IPS DF 19.7 (cell line): ENCODE results near the gene DMD.
"Not testable (repeated sequence)": the region's sequence is repeated elsewhere in the genome, so short reads cannot be mapped to it uniquely, and the experiment has no call there.

Experiments
- DNase-seq: peaks from one replicate; pipeline ENCODE4 v3.0.0-alpha.2; 2013; ENCODE audit warnings: low read depth, low spot score

DMD gene

GRCh38 chrX:31527455-31528126 is 1683.8 kb downstream of the DMD start:
- DNase-seq, result no peak

DNA sequence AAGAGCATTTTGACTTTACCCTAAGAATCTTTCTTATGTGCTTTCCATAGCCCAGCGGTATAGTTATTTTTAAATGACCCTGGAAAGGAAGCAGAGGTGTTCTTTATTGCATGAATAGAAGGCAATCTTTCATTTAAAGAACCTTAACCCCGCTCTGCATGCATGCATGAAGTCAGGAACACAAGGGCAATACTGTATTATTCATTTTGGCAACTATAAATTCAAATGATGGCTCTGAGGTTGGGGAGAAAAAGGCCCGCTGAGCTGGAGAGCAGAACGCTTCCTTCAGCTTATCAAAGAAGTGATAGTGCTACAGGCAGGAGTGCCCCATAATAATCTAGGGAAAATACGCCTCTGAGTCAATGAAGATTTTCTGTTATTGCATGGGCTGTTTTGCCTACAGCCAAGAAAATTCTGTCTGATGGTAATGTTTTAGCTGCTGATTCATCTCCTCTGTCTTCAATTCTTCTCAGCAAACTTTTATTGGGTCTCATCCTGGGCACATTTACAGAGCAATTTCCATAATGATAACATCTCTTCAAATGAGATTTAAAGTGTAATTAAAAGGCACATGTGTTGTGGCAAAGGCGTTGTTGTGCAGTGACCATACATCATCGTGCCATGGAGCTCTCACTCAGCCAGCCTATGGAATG is 1687.3 kb downstream of the DMD start:
- no peak for DNase-seq

- DNase-seq, result no peak
These were observed 1688.6 kb downstream of the DMD start for GRCh38 chrX:31522760-31523159.

DNA sequence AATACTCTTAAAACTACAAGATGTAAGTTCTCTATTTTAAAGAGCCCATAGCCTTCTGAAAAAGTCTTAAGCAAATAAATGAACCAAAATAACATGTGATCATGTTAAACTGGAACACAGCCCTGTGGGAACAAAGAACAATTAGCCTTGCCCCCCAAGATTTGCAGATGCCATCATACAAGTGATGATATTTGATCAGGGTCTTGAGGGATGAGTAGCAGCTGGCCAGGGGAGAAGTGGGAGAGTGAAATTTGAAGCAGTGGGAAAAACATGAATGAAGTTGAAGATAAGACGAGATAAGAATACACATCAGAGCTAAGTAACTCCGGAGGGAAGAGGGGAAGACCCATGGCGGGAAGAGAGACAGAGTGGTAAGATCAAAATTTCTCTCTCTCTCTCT is 1689.4 kb downstream of the DMD start:
- DNase-seq, result no peak

DNA sequence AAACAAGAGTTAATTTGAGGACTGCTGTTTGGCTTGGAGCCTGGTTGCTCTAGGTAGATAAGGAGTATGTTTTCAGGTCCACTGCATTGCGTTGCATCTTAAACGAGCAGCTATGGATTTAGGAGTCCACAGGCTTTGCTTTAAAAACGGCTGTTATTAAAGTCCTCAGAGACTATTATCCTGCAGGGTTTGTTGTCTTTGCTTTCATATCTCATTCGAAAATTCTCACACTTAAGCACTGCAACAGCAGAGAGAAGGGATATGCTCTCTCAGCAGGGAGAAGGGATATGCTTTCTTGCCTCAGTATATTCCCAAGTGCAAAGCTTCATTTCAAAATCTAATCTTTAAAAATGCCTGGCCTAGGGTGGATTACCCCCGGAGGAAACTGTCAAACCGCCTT is 1694.8 kb downstream of the DMD start:
- no peak for DNase-seq

GRCh38 chrX:31508338-31508737 is 1703.0 kb downstream of the DMD start:
- DNase-seq, result no peak

GRCh38 chrX:31506928-31507327 is 1704.4 kb downstream of the DMD start:
- no peak for DNase-seq

- no peak for DNase-seq
These were observed 1705.0 kb downstream of the DMD start for GRCh38 chrX:31506360-31506759.

DNA sequence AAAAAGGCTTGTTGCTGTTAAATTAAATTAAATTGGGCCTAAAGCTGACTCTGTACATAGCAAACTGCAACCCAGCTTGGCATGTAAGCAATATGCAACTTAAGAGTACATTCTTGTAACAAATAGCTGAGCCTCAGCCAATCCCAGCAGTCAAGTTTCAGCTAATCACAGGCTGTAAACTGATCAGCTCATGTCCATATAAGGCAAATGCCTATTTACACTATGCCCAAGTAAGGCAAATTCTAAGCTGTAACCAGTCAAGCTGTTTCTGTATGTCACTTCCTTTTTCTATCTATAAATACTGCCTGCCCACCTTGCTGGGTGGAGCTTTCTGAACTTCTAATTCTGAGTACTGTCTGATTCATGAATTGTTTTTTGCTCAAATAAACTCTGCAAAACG is 1710.4 kb downstream of the DMD start:
- peak; percentile 5 for DNase-seq

GRCh38 chrX:31499109-31499508 is 1712.2 kb downstream of the DMD start:
- DNase-seq, result no peak

GRCh38 chrX:31497086-31497485 is 1714.3 kb downstream of the DMD start:
- DNase-seq, result no peak

- no peak for DNase-seq
These were observed 1723.4 kb downstream of the DMD start for GRCh38 chrX:31487951-31488350.

GRCh38 chrX:31483336-31483735 is 1728.0 kb downstream of the DMD start:
- DNase-seq, result no peak

DNA sequence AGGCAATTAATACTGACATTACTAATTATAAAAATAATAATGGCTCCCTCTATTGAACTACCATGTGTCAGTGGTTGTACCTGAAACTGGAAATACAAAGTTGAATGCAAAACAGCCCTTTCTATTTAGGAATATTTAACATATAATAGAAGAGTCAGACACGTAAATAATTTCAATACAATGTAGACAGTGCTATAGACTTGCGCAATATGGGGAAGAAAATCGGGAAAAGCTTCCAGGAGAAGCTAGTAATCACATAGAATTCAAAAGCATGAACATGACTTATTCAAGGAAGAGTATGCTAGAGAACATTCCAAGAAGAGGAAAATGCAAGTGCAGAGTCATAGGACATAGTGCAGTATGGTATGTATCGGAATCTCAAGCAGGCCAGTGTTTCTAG is 1730.7 kb downstream of the DMD start:
- DNase-seq, result no peak

DNA sequence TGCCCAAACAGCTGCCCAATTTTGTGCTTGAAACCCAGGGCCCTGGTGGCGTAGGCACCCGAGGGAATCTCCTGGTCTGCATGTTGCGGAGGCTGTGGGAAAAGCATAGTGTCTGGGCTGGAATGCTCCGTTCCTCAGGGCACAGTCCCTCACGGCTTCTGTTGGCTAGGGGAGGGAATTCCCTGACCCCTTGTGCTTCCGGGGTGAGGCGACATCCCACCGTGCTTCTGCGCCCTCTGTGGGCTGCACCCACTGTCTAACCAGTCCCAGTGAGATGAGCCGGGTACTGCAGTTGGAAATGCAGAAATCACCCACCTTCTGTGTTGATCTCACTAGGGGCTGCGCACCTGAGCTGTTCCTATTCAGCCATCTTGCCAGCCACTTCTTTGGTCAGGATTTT is 1740.1 kb downstream of the DMD start:
- DNase-seq, result no peak

GRCh38 chrX:31470753-31471152 is 1740.6 kb downstream of the DMD start:
- DNase-seq, result not testable (repeated sequence)

- DNase-seq, result no peak
These were observed 1746.9 kb downstream of the DMD start for GRCh38 chrX:31464306-31464915.

DNA sequence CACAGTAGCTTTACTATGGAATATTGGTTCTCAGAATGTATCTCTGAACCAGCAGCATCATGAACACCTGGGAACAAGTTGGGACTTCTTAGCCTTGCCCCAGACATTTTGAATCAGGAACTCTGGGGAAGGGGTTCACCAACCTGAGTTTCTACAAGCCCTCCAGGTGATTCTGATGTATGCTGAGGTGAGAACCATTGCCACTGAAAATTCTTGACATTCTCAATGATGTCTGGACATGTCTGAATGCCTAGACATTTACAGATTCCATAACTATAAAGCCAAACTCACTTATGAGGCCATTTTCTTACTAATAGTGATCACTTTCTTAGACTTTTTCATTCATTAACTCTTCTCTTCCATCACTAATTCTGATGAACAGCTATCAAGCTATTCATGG is 1750.1 kb downstream of the DMD start:
- no peak for DNase-seq

DNA sequence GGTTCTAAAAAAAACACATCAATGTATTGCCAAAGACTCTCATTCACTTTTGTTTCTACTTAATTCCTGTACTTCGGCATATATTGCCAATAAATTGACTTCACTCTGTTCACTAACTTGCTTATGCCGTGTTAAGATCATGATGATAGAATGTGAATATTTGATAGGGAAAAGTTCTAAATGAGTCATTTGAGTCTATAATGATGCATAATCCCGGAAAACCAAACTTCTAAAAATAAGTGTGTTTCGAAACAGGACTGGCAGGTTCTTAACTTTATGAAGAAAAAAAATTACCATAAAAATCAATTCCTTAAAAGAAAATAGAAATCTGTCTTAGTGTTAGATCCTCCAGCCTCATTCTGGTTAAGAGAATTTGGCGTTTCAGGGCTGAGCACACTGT is 1752.0 kb downstream of the DMD start:
- no peak for DNase-seq

DNA sequence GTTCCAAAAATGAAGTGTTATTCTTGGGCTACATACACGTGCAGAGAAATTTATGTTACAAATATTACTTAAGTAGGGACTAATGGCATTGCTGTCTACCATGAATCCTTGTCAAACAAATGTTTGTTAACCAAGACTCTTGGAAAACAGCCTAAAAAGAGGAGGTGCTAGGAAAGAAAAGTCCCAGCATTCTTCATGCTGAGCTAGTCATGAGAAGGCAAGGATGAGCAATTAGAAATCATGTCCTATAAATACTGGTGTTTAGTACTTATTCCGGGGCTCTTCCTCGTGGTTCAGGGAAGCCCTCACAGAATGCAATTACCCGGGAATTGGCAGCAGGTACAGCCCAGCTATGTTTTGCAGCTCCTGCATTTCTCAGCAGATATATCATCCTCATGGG is 1761.4 kb downstream of the DMD start:
- DNase-seq, result no peak

GRCh38 chrX:31449081-31449480 is 1762.3 kb downstream of the DMD start:
- no peak for DNase-seq

DNA sequence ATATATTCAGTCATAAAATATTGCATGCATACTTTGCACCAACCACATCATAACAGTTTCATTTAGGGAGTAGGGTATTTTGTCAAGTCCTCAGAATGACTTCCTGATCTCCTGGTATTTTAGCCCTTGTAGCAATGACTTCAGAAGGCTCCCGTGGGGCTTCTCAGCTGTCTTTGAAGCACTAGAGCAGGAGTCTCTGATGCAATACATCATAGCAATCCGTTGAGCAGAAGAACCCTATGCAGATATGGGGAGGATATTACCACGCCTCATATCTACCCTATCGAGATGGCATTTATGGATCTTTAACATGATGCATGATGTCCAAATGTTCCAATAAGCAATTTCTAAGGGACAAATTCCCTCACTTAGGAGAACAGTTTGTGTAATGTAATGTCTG is 1765.8 kb downstream of the DMD start:
- DNase-seq, result no peak

DNA sequence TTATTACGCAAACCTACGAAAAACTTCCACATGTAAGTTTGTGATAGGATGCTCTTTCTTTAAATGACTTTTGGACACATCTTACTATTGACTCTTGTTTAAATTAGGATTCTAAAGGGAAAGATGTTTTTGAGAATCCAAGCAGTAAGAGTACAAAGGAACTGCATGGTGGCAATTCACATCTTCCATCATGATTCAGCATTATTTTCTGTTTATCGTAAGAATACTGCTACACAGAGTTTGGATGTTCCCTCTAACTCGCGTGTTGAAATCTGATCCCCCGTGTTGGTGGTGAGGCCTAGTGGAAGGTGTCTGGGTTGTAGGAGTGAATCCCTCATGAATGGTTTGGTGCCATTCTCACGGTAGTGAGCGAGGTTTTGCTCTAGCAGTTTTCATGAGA is 1767.7 kb downstream of the DMD start:
- no peak for DNase-seq
